Measurements from ENCODE around the gene USP4.

DNA sequence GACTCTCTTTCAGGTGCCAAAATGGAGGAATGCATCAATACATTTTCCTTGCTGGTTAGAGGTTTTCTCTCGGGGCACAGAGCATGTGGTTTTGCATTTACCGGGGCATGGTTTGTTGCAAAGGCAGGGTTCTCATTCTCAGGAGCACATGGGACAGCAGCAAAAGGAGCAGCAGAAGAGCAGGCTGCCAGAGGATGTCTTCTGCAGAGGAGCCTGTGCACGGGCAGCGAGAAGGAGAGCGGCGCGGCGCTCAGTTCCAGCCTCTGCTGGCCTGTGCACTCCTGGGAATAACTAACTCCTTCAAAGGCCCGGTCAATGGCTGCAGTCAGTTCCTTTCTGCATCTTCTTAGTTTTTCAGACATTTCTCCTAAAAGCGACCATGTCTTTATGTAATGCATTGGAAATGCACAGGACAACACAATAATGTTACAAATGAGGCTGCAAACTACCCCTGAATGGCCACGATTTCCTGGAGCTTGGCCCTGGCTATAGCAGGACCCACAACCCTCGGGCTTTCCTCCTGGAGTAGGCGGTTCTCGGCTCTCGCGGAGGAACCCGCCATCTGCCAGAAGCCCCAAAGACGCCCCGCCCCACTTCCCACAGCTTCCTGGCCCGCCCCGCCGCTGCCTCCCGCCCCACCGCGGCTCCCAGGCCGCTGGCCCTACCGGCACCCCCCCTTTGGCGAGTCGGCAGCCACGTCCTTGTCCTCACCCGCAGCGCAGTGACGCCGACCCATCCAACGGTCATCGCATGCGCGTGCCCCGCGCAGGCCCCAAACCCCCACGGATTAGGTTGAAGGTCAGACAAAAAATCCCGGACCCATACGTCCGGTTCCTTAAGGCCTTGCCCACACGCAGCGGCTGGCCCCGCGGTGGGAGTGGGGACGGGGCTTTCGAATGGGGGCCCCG, 63.1 kb downstream of the USP4 start, which contains the start of gene C3orf62:
- TF ChIP-seq, protein P1, sequence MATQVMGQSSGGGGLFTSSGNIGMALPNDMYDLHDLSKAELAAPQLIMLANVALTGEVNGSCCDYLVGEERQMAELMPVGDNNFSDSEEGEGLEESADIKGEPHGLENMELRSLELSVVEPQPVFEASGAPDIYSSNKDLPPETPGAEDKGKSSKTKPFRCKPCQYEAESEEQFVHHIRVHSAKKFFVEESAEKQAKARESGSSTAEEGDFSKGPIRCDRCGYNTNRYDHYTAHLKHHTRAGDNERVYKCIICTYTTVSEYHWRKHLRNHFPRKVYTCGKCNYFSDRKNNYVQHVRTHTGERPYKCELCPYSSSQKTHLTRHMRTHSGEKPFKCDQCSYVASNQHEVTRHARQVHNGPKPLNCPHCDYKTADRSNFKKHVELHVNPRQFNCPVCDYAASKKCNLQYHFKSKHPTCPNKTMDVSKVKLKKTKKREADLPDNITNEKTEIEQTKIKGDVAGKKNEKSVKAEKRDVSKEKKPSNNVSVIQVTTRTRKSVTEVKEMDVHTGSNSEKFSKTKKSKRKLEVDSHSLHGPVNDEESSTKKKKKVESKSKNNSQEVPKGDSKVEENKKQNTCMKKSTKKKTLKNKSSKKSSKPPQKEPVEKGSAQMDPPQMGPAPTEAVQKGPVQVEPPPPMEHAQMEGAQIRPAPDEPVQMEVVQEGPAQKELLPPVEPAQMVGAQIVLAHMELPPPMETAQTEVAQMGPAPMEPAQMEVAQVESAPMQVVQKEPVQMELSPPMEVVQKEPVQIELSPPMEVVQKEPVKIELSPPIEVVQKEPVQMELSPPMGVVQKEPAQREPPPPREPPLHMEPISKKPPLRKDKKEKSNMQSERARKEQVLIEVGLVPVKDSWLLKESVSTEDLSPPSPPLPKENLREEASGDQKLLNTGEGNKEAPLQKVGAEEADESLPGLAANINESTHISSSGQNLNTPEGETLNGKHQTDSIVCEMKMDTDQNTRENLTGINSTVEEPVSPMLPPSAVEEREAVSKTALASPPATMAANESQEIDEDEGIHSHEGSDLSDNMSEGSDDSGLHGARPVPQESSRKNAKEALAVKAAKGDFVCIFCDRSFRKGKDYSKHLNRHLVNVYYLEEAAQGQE (IDR thresholded peaks at IDR 0.05), result peak; percentile 8
- TF ChIP-seq, protein P2, sequence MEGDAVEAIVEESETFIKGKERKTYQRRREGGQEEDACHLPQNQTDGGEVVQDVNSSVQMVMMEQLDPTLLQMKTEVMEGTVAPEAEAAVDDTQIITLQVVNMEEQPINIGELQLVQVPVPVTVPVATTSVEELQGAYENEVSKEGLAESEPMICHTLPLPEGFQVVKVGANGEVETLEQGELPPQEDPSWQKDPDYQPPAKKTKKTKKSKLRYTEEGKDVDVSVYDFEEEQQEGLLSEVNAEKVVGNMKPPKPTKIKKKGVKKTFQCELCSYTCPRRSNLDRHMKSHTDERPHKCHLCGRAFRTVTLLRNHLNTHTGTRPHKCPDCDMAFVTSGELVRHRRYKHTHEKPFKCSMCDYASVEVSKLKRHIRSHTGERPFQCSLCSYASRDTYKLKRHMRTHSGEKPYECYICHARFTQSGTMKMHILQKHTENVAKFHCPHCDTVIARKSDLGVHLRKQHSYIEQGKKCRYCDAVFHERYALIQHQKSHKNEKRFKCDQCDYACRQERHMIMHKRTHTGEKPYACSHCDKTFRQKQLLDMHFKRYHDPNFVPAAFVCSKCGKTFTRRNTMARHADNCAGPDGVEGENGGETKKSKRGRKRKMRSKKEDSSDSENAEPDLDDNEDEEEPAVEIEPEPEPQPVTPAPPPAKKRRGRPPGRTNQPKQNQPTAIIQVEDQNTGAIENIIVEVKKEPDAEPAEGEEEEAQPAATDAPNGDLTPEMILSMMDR (IDR thresholded peaks at IDR 0.05; ENCODE audit: low read depth, low read length, missing input control), result no peak
- TF ChIP-seq SP1 (IDR thresholded peaks at IDR 0.05) (peak; percentile 35), RXRA (IDR thresholded peaks at IDR 0.05) (peak; percentile 16 to 56), JUND (IDR thresholded peaks at IDR 0.05) (no peak), FOXA1 (IDR thresholded peaks at IDR 0.05) (no peak)
- TF ChIP-seq, protein P3, sequence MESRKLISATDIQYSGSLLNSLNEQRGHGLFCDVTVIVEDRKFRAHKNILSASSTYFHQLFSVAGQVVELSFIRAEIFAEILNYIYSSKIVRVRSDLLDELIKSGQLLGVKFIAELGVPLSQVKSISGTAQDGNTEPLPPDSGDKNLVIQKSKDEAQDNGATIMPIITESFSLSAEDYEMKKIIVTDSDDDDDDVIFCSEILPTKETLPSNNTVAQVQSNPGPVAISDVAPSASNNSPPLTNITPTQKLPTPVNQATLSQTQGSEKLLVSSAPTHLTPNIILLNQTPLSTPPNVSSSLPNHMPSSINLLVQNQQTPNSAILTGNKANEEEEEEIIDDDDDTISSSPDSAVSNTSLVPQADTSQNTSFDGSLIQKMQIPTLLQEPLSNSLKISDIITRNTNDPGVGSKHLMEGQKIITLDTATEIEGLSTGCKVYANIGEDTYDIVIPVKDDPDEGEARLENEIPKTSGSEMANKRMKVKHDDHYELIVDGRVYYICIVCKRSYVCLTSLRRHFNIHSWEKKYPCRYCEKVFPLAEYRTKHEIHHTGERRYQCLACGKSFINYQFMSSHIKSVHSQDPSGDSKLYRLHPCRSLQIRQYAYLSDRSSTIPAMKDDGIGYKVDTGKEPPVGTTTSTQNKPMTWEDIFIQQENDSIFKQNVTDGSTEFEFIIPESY (IDR thresholded peaks at IDR 0.05), result peak; percentile 61

Measured in liver (tissue), 3 donors.